ENCODE measurements around the gene SLC38A1.

- TF ChIP-seq CTCF (conservative IDR thresholded peaks at IDR 0.05; ENCODE audit: low read length) (no peak), EZH2phosphoT487 (IDR thresholded peaks at IDR 0.05; ENCODE audit: borderline replicate concordance, low read depth, low read length) (no peak)
Observed at GRCh38 chr12:46208370-46208769, 60.5 kb downstream of the SLC38A1 start.

Data from OCI-LY7 (cell line).